Body of pancreas (tissue), 4 donors: Measurements from ENCODE around the gene TUBGCP4.

Experiments used
- CTCF ChIP-seq, 7 experiments: fragments of 450-650 bp in 4 of 7; fragments of 200-600 bp in 3 of 7; sonication (generic) in 3 of 7; IDR thresholded peaks; one replicate each; pipeline ENCODE4 v1.5.1; 2016 to 2019; ENCODE audit warnings: antibody characterized with exemption in 7 of 7
- POLR2A ChIP-seq, 3 donors: fragments of 450-650 bp; IDR thresholded peaks; one replicate each; pipeline ENCODE4 v1.6.1; 2016; ENCODE audit warnings: antibody characterized with exemption in 3 of 3, mild to moderate bottlenecking in 2 of 3

DNA sequence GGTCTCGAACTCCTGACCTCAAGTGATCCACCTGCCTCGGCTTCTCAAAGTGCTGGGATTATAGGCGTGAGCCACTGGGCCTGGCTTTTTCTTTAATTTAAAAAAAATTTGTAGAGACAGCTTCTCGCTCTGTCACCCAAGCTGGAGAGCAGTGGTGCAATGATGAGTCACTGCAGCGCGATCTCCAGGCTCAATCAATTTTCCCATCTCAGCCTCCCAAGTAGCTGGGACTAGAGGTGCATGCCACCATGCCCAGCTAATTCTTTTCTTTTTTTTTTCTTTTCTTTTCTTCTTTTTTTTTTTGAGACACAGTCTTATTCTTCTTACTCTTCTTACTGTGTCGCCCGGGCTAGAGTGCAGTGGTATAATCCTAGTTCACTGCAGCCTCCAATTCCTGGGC is 19.8 kb downstream of the TUBGCP4 start:
- TF ChIP-seq CTCF (IDR thresholded peaks at IDR 0.05) = no peak
- TF ChIP-seq POLR2A (IDR thresholded peaks at IDR 0.05) = no peak
